Measurements from ENCODE around the gene LRP1B.

DNA sequence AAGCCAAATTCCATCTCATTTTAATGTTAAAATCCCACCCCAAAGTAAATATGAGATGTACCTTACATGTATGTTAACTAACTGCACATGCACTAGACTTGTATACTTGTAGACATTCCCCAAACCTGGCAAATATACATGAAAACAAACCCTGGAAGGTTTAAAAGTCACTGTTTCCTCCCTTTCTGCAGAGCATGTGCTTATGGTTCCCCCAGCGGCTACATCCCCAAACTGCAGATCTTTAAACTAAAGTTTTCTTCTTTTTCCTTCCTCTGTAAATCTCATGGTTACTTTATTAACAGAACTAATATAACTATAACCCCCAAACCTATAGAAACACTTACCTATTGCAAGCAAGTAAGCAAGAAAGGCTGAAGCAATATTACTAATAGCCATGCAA, 731.5 kb downstream of the LRP1B start:
- TF ChIP-seq, protein P1, sequence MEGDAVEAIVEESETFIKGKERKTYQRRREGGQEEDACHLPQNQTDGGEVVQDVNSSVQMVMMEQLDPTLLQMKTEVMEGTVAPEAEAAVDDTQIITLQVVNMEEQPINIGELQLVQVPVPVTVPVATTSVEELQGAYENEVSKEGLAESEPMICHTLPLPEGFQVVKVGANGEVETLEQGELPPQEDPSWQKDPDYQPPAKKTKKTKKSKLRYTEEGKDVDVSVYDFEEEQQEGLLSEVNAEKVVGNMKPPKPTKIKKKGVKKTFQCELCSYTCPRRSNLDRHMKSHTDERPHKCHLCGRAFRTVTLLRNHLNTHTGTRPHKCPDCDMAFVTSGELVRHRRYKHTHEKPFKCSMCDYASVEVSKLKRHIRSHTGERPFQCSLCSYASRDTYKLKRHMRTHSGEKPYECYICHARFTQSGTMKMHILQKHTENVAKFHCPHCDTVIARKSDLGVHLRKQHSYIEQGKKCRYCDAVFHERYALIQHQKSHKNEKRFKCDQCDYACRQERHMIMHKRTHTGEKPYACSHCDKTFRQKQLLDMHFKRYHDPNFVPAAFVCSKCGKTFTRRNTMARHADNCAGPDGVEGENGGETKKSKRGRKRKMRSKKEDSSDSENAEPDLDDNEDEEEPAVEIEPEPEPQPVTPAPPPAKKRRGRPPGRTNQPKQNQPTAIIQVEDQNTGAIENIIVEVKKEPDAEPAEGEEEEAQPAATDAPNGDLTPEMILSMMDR (IDR thresholded peaks at IDR 0.05) = no peak
- no peak for TF ChIP-seq POLR2A (IDR thresholded peaks at IDR 0.05)
- TF ChIP-seq POLR2AphosphoS5 (IDR thresholded peaks at IDR 0.05) = no peak
